Measurements from ENCODE around the gene SCAANT1.

The SCAANT1 gene

GRCh38 chr3:63910001-63910400, 2.2 kb downstream of the SCAANT1 start:
- Histone ChIP-seq H3K4me1 (ENCODE audit: control insufficient read depth, low read depth, low read length) (peaks cover 13% of the 10 kb centered on the region), H3K9ac (ENCODE audit: low read length) (no peak overlapping the region), H3K27me3 (ENCODE audit: control insufficient read depth, insufficient read depth, low read length) (peaks cover 32% of the 10 kb centered on the region), H3K27ac (ENCODE audit: low read length) (no peak overlapping the region), H3K9me3 (ENCODE audit: control insufficient read depth, low read depth, low read length) (no peaks in the 10 kb centered on the region), H3K4me3 (ENCODE audit: low read length) (no peak overlapping the region), H3K36me3 (ENCODE audit: control insufficient read depth, low read depth, low read length) (no peaks in the 10 kb centered on the region)

GRCh38 chr3:63909431-63909830, 2.8 kb downstream of the SCAANT1 start:
- Histone ChIP-seq H3K27ac (ENCODE audit: low read length) (no peak overlapping the region), H3K9ac (ENCODE audit: low read length) (no peak overlapping the region), H3K4me3 (ENCODE audit: low read length) (no peak overlapping the region)

GRCh38 chr3:63908776-63909175, 3.4 kb downstream of the SCAANT1 start:
- no peak overlapping the region for H3K27ac ChIP-seq (ENCODE audit: low read length)
- H3K4me3 ChIP-seq (ENCODE audit: low read length) = no peak overlapping the region
- no peaks in the 10 kb centered on the region for H3K9me3 ChIP-seq (ENCODE audit: control insufficient read depth, low read depth, low read length)
- H3K36me3 ChIP-seq (ENCODE audit: control insufficient read depth, low read depth, low read length) = no peaks in the 10 kb centered on the region
- no peak overlapping the region for H3K9ac ChIP-seq (ENCODE audit: low read length)
- H3K4me1 ChIP-seq (ENCODE audit: control insufficient read depth, low read depth, low read length) = peaks cover 13% of the 10 kb centered on the region
- H3K27me3 ChIP-seq (ENCODE audit: control insufficient read depth, insufficient read depth, low read length) = peaks cover 23% of the 10 kb centered on the region

More at GRCh38 chr3:63909431-63909830, 2.8 kb downstream of the SCAANT1 start:
- Histone ChIP-seq H3K9me3 (ENCODE audit: control insufficient read depth, low read depth, low read length) (no peaks in the 10 kb centered on the region), H3K36me3 (ENCODE audit: control insufficient read depth, low read depth, low read length) (no peaks in the 10 kb centered on the region), H3K27me3 (ENCODE audit: control insufficient read depth, insufficient read depth, low read length) (peaks cover 30% of the 10 kb centered on the region), H3K4me1 (ENCODE audit: control insufficient read depth, low read depth, low read length) (peaks cover 13% of the 10 kb centered on the region)

- H3K4me3 ChIP-seq (ENCODE audit: low read length) = no peak overlapping the region
- H3K9me3 ChIP-seq (ENCODE audit: control insufficient read depth, low read depth, low read length) = no peaks in the 10 kb centered on the region
- H3K9ac ChIP-seq (ENCODE audit: low read length) = no peak overlapping the region
- H3K36me3 ChIP-seq (ENCODE audit: control insufficient read depth, low read depth, low read length) = no peaks in the 10 kb centered on the region
- H3K27ac ChIP-seq (ENCODE audit: low read length) = no peak overlapping the region
- H3K4me1 ChIP-seq (ENCODE audit: control insufficient read depth, low read depth, low read length) = peaks cover 9% of the 10 kb centered on the region
- peaks cover 18% of the 10 kb centered on the region for H3K27me3 ChIP-seq (ENCODE audit: control insufficient read depth, insufficient read depth, low read length)
Measured at GRCh38 chr3:63908081-63908736, 4.0 kb downstream of the SCAANT1 start.

- Histone ChIP-seq H3K4me3 (ENCODE audit: low read length) (no peak overlapping the region), H3K27me3 (ENCODE audit: control insufficient read depth, insufficient read depth, low read length) (peaks cover 14% of the 10 kb centered on the region), H3K27ac (ENCODE audit: low read length) (no peak overlapping the region), H3K36me3 (ENCODE audit: control insufficient read depth, low read depth, low read length) (no peaks in the 10 kb centered on the region), H3K9ac (ENCODE audit: low read length) (no peak overlapping the region), H3K4me1 (ENCODE audit: control insufficient read depth, low read depth, low read length) (peaks cover 4% of the 10 kb centered on the region), H3K9me3 (ENCODE audit: control insufficient read depth, low read depth, low read length) (no peaks in the 10 kb centered on the region)
Measured at GRCh38 chr3:63905731-63906620, 6.2 kb downstream of the SCAANT1 start.

GRCh38 chr3:63900459-63900858, 11.7 kb downstream of the SCAANT1 start:
- H3K27me3 ChIP-seq (ENCODE audit: control insufficient read depth, insufficient read depth, low read length) = no peaks in the 10 kb centered on the region

GRCh38 chr3:63900010-63900409, 12.2 kb downstream of the SCAANT1 start:
- Histone ChIP-seq H3K4me1 (ENCODE audit: control insufficient read depth, low read depth, low read length) (peaks cover 7% of the 10 kb centered on the region), H3K4me3 (ENCODE audit: low read length) (no peak overlapping the region), H3K9ac (ENCODE audit: low read length) (no peak overlapping the region), H3K36me3 (ENCODE audit: control insufficient read depth, low read depth, low read length) (peaks cover 3% of the 10 kb centered on the region), H3K27me3 (ENCODE audit: control insufficient read depth, insufficient read depth, low read length) (no peaks in the 10 kb centered on the region), H3K27ac (ENCODE audit: low read length) (no peak overlapping the region), H3K9me3 (ENCODE audit: control insufficient read depth, low read depth, low read length) (no peaks in the 10 kb centered on the region)

More at GRCh38 chr3:63900459-63900858, 11.7 kb downstream of the SCAANT1 start:
- no peak overlapping the region for H3K4me3 ChIP-seq (ENCODE audit: low read length)
- peaks cover 3% of the 10 kb centered on the region for H3K36me3 ChIP-seq (ENCODE audit: control insufficient read depth, low read depth, low read length)
- H3K4me1 ChIP-seq (ENCODE audit: control insufficient read depth, low read depth, low read length) = peaks cover 3% of the 10 kb centered on the region
- H3K27ac ChIP-seq (ENCODE audit: low read length) = no peak overlapping the region
- H3K9me3 ChIP-seq (ENCODE audit: control insufficient read depth, low read depth, low read length) = no peaks in the 10 kb centered on the region
- no peak overlapping the region for H3K9ac ChIP-seq (ENCODE audit: low read length)

- peaks cover 3% of the 10 kb centered on the region for H3K36me3 ChIP-seq (ENCODE audit: control insufficient read depth, low read depth, low read length)
- H3K4me3 ChIP-seq (ENCODE audit: low read length) = no peak overlapping the region
- H3K9me3 ChIP-seq (ENCODE audit: control insufficient read depth, low read depth, low read length) = no peaks in the 10 kb centered on the region
- no peak overlapping the region for H3K9ac ChIP-seq (ENCODE audit: low read length)
- no peaks in the 10 kb centered on the region for H3K27me3 ChIP-seq (ENCODE audit: control insufficient read depth, insufficient read depth, low read length)
- peaks cover 9% of the 10 kb centered on the region for H3K4me1 ChIP-seq (ENCODE audit: control insufficient read depth, low read depth, low read length)
- H3K27ac ChIP-seq (ENCODE audit: low read length) = no peak overlapping the region
Measured at GRCh38 chr3:63896332-63897030, 15.7 kb downstream of the SCAANT1 start.

GRCh38 chr3:63895422-63896189, 16.6 kb downstream of the SCAANT1 start:
- no peak overlapping the region for H3K27ac ChIP-seq (ENCODE audit: low read length)
- no peak overlapping the region for H3K9ac ChIP-seq (ENCODE audit: low read length)
- no peaks in the 10 kb centered on the region for H3K27me3 ChIP-seq (ENCODE audit: control insufficient read depth, insufficient read depth, low read length)
- H3K36me3 ChIP-seq (ENCODE audit: control insufficient read depth, low read depth, low read length) = peaks cover 3% of the 10 kb centered on the region
- peaks cover 9% of the 10 kb centered on the region for H3K4me1 ChIP-seq (ENCODE audit: control insufficient read depth, low read depth, low read length)
- no peak overlapping the region for H3K4me3 ChIP-seq (ENCODE audit: low read length)
- no peaks in the 10 kb centered on the region for H3K9me3 ChIP-seq (ENCODE audit: control insufficient read depth, low read depth, low read length)

GRCh38 chr3:63892773-63893352, 19.3 kb downstream of the SCAANT1 start:
- H3K4me3 ChIP-seq (ENCODE audit: low read length) = no peak overlapping the region
- H3K27ac ChIP-seq (ENCODE audit: low read length) = no peak overlapping the region
- H3K27me3 ChIP-seq (ENCODE audit: control insufficient read depth, insufficient read depth, low read length) = no peaks in the 10 kb centered on the region
- H3K9me3 ChIP-seq (ENCODE audit: control insufficient read depth, low read depth, low read length) = no peaks in the 10 kb centered on the region
- peaks cover 9% of the 10 kb centered on the region for H3K4me1 ChIP-seq (ENCODE audit: control insufficient read depth, low read depth, low read length)
- H3K36me3 ChIP-seq (ENCODE audit: control insufficient read depth, low read depth, low read length) = no peaks in the 10 kb centered on the region
- H3K9ac ChIP-seq (ENCODE audit: low read length) = no peak overlapping the region

Data from iPS-18a (cell line).